GM21423 (cell line): ENCODE results near the gene TPSAB1.

ENCODE experiments used
- ATAC-seq: cut with Tn5 transposase; IDR thresholded peaks from one replicate; pipeline ENCODE4 v1.9.1; 2021; ENCODE audit warnings: mild to moderate bottlenecking, moderate library complexity; ENCODE audit not compliant: unreplicated experiment

Gene TPSAB1

DNA sequence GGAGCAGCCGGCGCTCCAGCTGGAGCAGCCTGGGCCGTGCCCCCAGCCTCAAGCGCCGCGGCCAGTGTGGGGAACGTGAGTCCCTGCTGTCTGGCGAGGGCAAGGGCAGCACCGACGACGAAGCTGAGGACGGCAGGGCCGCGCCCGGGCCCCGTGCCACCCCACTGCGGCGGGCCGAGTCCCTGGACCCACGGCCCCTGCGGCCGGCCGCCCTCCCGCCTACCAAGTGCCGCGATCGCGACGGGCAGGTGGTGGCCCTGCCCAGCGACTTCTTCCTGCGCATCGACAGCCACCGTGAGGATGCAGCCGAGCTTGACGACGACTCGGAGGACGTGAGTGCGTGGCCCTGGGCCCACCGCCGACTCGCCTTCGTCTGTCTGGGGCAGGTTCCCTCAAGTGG, 31.4 kb upstream of the TPSAB1 start:
- ATAC-seq = no peak

DNA sequence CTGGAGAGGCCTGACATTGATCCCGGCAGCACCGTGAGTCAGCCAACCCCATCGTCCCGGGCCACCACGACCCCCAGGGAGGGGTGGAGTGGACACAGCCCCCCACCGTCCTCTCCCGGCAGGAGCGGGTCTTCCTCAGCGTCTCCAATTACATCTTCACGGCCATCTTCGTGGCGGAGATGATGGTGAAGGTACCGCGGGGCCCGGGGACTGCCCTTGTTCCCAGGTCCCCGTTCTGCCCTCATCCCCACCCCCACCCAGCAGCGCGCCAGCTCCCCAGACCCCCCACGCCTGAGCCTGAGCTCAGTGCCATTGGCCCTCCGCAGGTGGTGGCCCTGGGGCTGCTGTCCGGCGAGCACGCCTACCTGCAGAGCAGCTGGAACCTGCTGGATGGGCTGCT, 30.0 kb upstream of the TPSAB1 start:
- ATAC-seq = no peak

DNA sequence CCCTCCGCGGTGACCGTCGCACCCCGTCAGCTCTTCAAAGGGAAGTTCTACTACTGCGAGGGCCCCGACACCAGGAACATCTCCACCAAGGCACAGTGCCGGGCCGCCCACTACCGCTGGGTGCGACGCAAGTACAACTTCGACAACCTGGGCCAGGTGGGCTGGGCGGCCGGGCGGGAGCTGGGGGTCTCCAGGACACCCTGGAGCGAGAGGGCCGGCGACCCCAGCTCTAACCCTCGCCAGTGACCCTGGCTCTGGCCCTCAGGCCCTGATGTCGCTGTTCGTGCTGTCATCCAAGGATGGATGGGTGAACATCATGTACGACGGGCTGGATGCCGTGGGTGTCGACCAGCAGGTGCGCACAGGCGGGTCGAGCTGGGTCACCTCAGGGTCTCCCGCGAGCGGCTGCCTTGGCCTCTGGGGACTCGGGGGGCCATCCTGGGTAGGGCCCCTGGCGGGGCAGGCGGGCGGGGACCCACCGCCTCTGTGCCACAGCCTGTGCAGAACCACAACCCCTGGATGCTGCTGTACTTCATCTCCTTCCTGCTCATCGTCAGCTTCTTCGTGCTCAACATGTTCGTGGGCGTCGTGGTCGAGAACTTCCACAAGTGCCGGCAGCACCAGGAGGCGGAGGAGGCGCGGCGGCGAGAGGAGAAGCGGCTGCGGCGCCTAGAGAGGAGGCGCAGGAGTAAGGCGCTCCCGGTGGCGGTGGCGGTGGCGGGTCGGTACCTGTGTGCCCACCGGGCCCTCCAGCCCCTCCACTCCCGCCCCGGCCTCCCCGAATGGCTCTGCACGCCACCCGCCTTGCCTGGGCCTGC, 28.8 kb upstream of the TPSAB1 start:
- ATAC-seq = no peak

DNA sequence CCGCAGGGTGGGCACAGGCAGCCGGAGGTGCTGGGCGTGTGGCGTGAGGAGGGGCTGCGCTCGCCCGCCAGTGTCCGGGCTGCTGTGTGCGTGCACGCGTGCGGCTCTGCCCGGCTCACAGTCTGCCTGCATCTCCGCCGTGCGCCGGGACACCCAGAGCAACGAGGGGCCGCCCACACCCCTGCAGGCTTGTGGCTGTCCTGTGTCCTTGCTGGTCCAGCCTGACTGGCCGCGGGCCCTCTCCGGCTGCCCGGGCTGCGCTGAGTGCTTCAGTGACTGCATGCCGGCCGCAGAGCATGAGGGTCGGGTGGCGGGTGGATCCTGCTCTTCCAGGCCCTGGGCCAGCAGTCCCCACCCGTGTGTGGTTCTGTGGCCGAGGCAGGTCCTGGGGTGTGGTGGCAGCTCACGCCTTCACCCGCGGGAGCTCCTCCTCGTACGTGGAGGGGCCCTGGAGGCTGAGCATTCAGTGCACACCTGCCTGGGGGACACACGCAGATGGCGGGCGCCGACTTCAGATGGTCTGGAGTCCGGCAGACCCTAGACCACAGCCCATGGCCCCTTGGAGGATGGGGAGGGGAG, 27.8 kb upstream of the TPSAB1 start:
- ATAC-seq = no peak

DNA sequence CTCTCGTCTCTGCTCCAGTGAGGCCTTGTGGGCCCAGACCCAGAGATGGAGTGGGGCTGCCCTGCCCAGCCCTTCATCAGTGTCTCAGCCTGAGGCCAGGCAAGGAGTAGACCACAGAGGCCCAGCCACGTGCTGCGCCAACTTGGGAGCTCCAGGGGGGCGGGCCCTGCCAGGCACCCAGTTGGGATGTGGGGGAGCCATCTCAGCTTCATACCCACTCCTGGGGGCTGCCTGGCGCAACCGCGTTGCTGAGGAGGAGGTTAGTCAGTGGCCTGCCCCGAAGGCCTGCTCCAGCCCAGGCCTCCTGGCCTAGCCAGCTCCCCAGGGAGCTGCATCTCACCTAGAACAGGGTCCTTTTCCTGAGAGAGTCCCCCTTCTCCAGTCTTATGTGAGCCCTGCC, 27.3 kb upstream of the TPSAB1 start:
- no peak for ATAC-seq

DNA sequence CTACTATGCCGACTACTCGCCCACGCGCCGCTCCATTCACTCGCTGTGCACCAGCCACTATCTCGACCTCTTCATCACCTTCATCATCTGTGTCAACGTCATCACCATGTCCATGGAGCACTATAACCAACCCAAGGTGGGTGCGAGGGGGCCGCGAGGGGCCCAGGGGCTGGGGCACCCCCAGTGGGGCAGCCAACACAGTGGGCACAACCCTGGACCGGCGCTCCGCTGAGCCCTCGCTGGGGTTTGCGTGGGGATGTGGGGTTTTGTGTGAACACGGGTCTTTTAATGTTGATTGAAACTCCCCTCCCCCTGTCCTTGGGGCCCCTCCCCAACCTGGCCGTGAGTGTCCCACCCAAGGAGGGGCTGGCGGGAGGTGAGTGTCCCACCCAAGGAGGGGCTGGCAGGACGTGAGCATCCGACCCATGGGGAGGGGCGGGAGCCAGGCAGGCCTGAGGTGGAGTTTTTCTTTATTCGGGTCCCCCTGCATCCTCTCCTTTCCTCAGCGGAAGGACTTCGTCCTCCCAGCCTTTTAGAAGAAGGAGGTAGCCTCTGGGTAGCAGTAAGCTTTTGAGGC, 26.6 kb upstream of the TPSAB1 start:
- no peak for ATAC-seq

DNA sequence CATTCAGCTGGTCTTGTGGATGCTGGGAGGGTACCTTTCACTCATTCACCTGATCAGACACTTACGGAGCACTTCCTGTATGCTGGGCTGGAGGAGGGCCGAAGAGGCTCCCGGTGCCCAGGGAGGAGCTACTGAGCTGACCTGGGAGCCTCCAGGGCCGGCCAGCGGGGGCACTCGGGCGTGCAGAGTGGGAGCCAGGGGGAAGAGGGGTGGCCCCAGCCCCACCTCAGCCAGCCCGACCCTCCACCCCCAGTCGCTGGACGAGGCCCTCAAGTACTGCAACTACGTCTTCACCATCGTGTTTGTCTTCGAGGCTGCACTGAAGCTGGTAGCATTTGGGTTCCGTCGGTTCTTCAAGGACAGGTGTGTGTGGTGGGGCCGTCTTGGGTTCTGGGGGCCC, 25.8 kb upstream of the TPSAB1 start:
- no peak for ATAC-seq

DNA sequence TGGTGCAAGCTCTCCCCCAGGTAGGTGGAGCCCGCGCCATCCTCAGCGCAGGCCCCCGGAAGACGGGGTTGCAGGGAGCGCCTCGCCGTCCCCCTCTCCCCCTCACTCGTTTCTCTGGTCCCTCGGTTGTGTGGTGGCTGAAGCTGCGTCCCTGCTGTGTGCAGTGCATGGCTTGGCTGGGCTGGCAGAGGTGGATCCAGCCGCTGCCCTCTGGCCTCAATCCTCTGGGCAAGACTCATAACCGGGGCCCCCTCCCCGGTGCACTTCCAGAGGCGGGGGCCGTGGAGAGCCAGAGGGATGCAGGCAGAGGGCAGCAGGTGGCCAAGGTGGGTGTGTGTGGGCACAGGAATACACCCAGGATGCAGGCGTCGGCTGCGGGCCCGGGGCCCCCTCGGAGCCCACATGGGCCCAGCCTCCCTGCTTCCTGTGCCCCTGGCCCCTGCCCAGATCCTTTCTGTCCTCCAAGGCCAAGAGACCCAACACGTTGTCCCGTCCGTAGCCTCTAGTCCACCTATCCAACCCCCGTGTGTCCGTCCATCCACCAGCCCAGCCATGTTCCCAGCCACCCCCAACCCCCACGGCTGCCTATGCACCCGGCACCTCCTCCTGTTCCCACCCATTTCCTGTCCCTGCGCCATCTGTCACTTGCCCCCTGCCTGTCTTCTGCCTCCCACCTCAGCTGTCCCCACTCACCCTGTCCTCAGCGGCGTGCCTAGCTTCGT, 24.8 kb upstream of the TPSAB1 start:
- ATAC-seq = no peak

DNA sequence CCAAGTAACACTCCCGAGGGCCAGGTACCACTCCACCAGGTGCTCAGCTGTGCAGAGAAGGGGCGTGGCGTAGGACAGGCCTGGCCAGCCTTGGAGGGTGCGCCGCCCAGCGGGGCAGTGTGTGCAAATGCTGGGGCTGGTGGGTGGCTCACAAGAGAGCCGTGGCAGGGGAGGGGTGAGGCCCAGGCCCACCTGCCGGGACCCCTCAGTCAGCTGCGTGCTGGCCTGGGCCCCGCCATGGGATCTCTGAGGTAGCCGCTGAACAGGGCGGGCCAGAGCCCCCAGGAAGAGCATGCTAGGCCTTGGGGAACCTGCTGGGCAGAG, 24.2 kb upstream of the TPSAB1 start:
- ATAC-seq = no peak

DNA sequence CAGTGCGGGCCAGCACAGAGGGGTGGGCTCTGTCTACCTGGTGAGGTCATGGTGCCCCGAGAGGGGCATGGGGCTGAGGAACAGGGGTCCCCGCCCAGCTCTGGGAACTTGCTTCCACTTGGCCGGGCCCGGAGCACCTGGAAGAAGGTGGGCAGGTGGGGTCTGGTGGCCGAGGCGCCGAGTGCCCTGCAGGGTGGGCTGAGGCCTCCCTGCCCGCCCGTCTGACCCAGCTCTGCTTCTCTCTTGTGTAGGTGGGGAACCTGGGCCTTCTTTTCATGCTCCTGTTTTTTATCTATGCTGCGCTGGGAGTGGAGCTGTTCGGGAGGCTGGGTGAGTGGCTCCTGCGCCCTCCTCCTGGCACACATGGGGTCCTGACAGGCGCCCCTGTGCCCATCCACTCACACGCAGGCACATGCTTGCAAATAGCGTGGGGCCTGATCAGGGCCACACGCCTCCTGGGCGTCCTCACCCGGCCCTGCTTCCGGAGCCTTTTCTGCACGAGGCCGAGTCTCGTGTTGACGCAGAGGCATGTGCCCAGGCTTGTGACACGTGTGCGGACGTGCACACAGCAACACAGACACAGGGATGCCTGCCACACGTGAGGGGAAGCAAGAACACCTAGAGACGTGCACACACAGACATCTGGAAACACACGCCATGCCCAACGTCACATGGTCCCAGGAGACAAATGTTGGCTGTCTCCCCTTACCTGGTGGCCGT, 23.7 kb upstream of the TPSAB1 start:
- no peak for ATAC-seq

DNA sequence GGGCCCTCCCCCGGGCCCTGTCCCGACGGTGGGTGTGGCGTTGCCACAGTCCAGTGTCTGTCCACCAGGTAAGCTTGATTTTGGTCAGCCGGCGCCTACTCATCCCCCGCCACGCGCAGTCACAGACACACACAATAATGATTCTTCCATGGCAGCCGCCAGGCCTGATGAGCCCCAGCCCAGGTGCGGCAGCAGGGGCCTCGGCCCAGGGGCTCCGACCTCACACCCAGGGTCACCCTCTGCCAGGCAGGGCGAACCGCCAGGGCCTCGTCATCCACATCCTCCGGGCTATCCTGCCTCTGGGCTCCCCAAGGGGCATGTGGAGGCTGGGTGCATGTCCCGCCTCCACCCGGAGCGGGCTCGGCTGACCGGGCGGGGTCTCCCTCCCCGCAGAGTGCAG, 23.0 kb upstream of the TPSAB1 start:
- ATAC-seq = no peak

DNA sequence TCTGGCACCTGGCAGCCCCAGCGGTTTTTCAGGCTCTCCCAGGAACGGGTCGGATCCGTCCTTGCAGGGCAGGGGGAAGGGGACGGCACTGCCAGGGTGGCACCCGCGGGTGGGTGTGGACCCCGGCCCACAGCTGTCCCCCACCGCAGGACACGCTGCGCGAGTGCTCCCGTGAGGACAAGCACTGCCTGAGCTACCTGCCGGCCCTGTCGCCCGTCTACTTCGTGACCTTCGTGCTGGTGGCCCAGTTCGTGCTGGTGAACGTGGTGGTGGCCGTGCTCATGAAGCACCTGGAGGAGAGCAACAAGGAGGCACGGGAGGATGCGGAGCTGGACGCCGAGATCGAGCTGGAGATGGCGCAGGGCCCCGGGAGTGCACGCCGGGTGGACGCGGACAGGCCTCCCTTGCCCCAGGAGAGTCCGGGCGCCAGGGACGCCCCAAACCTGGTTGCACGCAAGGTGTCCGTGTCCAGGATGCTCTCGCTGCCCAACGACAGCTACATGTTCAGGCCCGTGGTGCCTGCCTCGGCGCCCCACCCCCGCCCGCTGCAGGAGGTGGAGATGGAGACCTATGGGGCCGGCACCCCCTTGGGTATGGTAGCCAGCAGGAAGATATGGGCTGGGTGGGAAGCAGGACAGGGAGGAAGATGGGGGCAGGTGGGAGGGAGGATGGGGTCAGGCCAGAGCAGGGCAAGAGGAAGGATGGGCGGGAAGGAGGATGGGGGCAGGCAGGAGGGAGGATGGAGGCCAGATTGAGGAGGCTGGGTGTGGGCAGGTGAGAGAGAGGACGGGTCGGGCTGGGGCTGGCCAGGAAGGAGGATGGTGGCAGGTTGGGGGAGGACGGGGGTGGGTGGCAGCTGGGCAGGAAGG, 22.2 kb upstream of the TPSAB1 start:
- ATAC-seq = no peak

DNA sequence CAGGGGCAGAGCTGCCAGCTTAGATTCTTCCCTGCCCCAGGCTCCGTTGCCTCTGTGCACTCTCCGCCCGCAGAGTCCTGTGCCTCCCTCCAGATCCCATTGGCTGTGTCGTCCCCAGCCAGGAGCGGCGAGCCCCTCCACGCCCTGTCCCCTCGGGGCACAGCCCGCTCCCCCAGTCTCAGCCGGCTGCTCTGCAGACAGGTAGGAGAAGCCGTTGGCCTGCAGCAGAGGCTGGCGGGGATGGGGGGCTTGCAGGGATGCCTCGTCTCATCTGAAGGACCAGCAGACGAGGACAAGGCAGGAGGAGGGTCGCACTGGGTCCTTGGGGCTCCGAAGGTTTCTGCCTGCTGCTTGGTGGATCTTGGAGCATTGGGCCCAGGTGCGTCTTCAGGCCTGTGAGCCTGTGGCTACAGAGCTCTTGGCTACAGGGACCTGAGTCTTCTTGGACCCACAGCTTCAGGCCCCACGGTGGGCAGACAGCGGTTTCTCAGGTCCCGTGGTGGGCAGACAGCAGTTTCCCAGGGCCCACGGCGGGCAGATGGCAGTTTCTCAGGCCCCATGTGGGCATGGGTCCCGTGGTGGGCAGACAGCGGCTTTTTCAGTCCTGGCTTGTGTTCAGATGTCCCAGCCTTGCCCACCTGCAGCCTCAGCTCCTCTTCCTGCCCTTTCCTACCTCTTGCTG, 21.4 kb upstream of the TPSAB1 start:
- no peak for ATAC-seq

DNA sequence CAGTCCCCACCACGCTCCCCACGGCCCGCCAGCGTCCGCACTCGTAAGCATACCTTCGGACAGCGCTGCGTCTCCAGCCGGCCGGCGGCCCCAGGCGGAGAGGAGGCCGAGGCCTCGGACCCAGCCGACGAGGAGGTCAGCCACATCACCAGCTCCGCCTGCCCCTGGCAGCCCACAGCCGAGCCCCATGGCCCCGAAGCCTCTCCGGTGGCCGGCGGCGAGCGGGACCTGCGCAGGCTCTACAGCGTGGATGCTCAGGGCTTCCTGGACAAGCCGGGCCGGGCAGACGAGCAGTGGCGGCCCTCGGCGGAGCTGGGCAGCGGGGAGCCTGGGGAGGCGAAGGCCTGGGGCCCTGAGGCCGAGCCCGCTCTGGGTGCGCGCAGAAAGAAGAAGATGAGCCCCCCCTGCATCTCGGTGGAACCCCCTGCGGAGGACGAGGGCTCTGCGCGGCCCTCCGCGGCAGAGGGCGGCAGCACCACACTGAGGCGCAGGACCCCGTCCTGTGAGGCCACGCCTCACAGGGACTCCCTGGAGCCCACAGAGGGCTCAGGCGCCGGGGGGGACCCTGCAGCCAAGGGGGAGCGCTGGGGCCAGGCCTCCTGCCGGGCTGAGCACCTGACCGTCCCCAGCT, 20.3 kb upstream of the TPSAB1 start:
- ATAC-seq = no peak

DNA sequence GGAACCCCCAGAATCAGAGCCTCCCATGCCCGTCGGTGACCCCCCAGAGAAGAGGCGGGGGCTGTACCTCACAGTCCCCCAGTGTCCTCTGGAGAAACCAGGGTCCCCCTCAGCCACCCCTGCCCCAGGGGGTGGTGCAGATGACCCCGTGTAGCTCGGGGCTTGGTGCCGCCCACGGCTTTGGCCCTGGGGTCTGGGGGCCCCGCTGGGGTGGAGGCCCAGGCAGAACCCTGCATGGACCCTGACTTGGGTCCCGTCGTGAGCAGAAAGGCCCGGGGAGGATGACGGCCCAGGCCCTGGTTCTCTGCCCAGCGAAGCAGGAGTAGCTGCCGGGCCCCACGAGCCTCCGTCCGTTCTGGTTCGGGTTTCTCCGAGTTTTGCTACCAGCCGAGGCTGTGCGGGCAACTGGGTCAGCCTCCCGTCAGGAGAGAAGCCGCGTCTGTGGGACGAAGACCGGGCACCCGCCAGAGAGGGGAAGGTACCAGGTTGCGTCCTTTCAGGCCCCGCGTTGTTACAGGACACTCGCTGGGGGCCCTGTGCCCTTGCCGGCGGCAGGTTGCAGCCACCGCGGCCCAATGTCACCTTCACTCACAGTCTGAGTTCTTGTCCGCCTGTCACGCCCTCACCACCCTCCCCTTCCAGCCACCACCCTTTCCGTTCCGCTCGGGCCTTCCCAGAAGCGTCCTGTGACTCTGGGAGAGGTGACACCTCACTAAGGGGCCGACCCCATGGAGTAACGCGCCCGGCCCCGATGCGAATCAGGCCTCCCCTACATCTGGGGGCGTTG, 19.5 kb upstream of the TPSAB1 start:
- no peak for ATAC-seq

DNA sequence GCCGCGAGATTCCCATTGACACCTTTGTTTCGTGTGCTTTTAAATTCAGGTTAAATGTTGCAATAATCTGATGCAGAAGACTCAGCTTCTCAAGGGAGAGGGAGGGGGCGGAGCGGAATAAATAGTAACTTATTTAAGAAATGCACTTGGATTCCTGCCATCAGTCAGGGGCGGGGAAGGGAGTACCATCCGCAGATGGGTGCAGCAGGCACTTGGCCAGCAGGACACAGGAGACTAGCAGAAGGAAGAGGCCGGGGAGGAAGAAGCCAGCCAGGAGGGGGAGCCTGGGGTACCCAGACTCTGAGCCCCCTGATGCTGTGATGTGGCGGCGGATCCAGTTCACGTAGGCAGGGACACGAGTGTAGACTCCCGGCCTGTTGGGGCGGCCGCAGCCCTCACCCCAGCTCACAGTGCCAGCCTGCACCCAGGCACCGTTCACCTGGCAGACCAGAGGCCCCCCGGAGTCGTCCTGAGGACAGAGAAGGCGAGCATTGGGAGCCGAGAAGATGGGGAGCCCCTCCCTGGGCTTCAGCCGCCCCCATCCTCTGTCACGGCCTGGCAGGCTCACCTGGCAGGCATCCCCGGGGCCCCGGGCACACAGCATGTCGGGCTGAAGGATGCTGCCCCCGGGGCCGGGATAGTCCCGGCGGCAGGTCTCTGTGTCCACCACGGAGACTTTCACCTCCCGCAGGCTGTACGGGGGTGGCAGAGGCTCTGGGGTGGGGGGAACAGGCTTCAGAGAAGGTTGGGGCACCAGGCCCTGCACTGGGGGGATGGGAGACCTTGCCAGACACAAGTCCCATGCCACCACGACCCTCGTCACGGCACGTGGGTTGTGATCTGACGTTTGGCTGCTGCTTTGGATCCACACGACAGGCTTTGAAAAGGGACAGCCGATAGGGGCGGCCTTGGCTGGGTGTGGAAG, 18.6 kb upstream of the TPSAB1 start:
- no peak for ATAC-seq

DNA sequence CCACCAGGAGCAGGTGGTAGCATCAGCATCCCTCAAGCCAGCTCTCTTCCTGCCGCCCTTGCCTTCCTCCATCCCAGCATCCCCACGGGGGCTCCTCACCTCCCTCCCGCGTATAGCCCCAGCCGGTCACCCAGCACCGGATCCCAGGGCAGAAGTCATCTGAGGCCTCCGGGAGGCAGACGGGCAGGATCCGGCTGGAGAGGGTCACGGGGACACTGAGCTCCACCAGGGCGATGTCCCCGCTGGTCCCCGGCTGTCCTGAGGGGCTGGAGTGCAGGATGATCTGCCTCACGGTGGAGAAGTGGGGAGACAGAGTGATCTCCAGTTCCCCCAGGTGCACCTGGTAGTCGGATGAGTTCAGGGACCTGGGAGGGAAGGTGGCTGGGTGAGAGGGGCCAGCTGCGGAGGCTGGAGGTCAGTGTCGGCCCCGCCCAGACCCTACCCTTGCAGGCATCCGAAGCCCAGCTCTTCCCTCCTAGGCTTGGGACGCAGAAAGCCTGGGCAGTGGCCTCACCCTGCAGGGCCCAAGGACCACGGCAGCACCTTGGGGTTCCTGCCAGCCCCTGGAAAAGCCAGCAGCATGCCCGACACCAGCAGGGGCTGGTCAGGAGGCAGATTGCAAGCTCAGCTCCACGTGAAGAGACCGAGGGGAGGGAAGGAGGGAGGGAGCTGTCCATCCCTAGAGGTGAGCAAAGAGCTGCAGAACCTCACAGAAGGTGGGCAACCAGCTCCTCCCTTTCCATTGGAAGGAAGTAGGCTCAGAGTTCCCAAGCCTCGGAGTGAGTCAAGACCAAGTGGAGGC, 17.8 kb upstream of the TPSAB1 start:
- ATAC-seq = no peak
